ENCODE measurements around the gene EIF2B2.
"Not testable (repeated sequence)": the region's sequence is repeated elsewhere in the genome, so short reads cannot be mapped to it uniquely, and the experiment has no call there.

Gene EIF2B2

GRCh38 chr14:74974364-74975058 lies 28.2 kb upstream of the EIF2B2 start:
- DNase-seq = no peak

DNA sequence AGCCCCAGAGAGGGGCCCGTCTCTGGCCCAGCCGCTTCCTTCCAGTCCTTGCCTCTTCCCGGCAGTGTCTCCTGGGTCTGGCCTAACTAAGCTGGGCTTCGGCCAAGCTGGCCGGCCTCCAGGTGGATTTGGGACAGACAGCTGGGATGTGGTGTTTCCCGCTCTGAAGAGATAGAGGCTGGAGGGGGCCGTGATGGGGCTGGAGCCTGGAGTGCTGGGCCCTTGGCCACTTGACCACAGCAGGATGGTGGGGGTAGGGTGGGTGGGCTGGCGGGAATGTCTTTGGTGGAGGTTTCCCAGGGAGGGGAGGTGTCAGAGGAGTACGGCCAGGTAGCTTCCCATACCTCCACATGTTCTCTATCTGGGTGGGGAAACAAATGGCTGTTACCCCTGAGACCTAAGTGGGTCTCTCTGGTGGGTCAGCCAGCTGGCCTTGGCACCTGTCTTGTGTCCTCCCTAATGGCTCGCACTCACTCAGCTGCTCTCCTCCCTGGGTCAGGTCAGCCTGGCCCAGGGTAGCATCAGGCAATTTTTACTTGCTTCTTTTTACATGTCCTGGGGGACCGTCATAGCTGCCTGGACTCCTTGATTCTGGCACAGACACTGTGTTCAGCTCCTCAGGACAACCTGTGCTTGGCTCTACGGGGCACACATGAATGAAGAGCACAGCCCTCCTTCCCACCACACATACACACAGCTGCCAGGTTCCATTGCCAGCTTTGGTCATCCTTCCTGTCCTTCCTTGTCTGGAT lies 27.5 kb upstream of the EIF2B2 start:
- DNase-seq = no peak

- DNase-seq = no peak
Observed at GRCh38 chr14:74976264-74977113, 26.2 kb upstream of the EIF2B2 start.

DNA sequence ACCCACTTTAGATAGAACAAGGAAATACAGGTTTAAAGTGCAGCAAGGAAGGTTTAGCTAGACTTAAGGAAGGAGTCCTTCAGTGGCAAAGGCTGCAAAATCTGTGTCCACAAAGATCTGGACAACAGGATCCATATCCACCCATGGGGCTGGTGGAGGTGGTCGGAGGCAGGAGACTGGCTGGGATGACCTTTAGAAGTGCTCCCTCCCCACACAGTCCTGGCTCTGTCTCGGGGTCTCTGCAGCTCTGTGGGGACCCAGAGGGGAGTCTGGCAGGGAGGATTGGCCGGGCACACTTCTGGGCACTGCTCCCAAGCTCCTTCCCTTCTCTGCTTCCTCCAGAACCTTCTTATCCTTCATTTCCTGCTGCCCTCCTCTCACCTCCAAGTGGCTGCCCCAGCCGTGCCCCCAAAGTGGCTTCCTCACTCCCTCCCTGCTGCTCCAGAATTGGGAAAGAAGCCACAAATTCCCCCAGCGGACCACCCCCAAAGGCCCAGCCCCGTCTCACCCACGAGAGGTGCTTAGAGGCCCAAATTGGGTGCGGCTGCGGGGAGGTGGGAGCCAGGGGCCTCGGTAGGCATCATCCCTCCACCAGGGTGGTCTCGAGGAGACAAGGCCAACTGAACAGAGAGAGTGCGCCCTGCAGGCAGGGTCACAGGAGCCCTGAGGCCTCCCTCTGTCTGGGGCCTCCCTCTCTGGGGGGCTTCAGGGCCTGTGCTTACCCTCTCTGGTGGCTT lies 25.4 kb upstream of the EIF2B2 start:
- no peak for DNase-seq

- no peak for DNase-seq
Observed at GRCh38 chr14:74977901-74978385, 24.8 kb upstream of the EIF2B2 start.

DNA sequence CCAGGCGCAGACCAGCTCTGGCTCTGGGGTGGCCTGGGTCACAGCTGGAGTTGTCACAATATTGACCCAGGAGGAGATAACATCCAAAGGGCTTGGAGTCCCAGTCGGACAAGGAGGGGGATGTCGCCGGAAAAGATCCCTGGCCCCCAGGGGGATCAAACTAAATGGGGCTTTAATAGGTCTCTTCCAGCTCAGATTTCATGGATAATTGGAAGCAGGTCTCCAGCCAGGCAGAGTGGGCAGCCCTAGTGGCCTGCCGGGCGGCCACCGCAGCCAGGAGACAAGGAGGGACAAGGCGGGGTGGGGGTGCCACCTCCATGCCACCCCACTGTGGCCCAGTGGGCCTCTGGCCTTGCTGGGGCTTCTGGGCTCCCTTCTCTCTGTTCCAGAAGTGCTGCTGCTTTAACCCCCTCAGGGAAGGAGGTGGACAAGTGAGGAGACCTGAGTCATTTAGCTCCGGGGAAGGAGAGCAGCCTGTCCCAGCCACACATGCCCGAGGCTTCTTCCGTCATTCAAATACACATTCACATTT lies 24.2 kb upstream of the EIF2B2 start:
- no peak for DNase-seq

DNA sequence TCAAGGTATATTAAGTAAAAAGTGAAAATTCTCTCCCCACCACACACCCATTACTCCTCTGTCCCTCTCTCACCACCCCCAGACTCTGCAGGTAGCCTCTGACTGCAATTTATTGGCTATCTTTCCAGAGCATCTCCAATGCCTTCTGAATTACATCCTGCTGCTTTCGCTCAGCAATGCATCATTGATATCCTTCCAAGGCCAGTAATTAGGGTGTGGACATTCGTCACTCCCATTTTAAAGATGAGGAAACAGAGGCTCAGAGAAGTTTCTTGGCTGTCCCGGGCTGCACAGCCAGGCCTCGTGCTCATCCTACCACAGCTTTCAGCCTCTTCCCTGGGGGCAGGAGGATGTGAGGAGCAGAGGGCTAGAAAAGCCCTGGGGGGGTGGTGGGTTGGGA lies 23.7 kb upstream of the EIF2B2 start:
- no peak for DNase-seq

GRCh38 chr14:74979442-74980397 lies 23.0 kb upstream of the EIF2B2 start:
- DNase-seq = no peak

DNA sequence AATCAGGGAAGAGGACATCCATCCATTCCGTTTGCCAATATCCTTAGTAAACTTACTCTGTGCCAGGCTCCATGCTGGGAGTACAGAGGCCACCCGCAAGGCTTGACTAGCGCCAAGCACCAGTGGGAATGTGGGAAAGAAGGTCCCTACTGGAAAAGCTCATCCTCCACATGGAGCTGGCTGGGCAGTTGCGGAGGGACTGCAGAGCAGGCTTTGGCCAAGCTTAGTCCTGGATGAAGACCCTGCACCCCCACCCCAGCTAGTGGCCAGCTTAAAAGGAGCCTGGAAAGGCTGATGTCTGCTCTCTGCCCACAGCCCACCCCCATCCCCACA lies 22.4 kb upstream of the EIF2B2 start:
- no peak for DNase-seq

DNA sequence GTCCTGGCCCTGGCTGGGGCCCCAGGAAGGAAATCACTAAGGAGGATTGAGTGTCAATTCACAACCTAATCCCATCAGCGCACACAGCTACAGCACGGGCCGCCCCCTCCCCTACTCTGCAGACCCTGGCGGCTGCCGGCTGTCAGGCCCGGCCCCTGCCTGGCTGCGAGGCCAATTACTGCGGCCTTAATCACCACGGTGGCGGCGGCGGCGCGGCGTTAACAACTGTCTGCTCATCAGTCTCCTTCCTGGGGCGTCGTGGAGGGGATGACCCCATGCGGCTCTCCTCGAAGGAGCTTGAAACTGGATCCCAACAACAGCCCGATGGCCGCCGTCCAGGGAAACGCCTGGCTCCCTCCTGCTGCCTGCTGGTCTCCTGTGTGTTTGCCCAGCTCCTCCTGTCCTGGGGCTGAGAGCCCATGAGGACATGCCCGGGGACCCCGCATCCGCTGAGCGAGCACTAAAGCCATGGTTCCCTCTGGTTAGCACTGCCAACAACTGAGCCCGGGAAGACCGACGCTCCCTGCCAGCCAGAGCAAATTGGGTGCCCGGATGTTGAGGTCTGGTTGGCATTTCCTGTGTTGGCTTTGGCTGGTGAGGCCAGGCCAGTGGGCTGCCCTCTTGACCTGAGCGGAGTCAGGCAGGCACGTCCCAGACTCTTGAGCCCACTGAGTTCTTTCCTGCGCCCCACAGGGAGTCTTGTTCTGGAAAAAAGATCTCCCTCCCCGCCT lies 21.8 kb upstream of the EIF2B2 start:
- DNase-seq = no peak

DNA sequence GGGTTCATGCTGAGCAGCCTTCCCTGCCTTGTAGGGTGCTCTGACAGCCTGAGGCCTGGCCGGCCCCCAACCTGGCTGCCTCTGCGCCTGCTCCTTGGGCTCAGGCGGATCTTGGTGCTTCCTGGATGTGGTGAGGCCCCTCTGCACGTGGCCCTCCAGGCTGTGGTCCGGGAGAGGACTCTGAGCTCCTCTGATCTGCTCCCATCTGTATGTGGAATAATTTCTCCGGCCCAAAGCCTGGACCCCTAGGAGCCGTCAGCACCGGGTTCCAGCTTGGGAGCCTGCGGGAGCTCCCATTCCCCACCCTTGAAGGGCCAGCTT lies 21.3 kb upstream of the EIF2B2 start:
- no peak for DNase-seq

GRCh38 chr14:74981833-74982232 lies 20.9 kb upstream of the EIF2B2 start:
- no peak for DNase-seq

DNA sequence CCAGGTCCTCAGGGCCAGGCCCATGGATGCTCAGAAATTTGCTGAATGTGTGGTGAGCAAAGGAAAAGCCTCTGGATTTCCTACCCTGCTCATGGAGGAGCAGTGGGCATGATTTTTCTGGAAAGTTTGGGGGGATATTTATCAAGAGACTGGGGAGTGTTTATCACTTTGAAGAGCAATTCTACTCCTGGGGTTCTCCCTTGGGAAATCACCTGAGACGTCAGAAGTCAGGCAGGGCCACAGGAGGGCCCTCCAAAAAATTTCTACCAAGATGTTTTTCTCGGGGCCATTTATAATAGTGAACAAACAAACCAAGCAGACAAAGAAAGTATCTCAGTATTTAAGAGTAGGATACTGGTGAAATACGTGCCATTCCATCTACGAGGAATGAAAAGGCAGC lies 20.1 kb upstream of the EIF2B2 start:
- no peak for DNase-seq

DNA sequence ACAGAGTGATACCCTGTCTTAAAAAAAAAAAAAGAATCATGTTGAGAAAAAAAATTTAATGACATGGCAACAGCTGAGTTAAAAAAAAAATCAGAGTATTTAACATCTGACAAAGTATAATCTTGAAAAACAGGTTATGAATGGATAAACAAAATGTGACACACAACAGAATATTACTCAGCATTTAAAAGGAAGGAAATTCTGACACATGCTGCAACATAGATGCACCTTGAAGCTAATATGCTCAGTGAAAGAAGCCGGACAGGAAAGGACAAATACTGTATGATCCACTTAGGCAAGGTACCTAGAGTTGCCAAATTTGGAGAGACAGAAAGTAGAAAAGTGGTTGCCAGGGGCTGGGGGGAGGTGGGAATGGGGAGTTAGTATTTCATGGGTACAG lies 19.4 kb upstream of the EIF2B2 start:
- DNase-seq = no peak

GRCh38 chr14:74984236-74985027 lies 18.3 kb upstream of the EIF2B2 start:
- no peak for DNase-seq

GRCh38 chr14:74985028-74985310 lies 17.8 kb upstream of the EIF2B2 start:
- DNase-seq = no peak

DNA sequence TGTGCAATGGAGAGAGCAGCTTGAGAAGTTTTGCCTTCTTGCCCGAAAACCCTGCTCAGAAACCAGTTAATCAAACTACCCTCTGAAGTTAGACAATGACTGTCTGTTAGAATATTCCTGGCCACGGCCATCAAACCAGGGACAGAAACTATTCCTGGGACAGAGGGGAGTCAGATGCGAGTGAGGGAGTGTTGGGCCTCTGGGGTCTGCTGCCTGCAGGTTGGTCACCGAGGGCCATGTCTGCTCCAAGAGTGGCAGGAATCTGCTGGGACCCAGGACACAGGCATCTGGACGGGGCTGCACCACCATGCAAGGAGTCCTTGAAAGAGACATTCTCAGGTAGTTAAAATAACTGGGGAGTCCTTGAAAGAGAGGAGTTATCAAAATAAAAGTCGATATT lies 16.9 kb upstream of the EIF2B2 start:
- DNase-seq = no peak

DNA sequence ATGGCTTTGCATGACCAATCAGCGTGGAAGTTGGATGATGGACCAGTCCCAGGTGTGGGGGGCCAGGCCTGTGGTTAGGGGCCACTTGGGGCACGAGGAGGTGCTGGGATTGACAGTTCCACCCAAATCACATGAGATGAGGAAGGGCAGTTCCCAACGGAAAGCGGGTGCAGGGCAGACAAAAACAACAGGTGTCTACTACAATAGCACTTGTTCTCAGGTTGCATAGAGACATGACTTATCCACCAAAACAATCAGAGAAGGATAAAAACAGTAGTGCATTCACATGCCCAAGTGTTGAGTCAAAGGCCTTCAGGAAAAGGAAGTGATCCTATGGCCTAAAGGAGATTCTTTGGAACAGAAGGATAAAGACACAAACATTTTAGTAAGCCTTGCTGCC lies 14.6 kb upstream of the EIF2B2 start:
- DNase-seq = no peak

- no peak for DNase-seq
Observed at GRCh38 chr14:74988993-74989392, 13.7 kb upstream of the EIF2B2 start.

GRCh38 chr14:74994182-74994581 lies 8.5 kb upstream of the EIF2B2 start:
- DNase-seq = not testable (repeated sequence)

All from NCI-H526 treated with DMSO at 0.1 percent for 48 hours (cell line).